ENCODE results near the gene PLCB1. TPM values are rescaled to one million over a fixed set of nuclear protein-coding genes. Genes with fewer than 3 reads are reported as not detected.

Gene PLCB1
- total and polyA plus RNA-seq, 3 experiments from 2014 or later, result 8.5 to 9.9 (median 8.8) TPM

- no peaks in the 10 kb centered on the region for H3K9me3 Mint-ChIP-seq
- H3K4me1 ChIP-seq (ENCODE audit: insufficient read depth, low read length), result no peaks in the 10 kb centered on the region
- DNase-seq, result no peak
- H3K9me3 ChIP-seq (ENCODE audit: low read length), result no peaks in the 10 kb centered on the region
- H3K27ac Mint-ChIP-seq, result no peak overlapping the region
- H3K36me3 Mint-ChIP-seq, result peaks cover 0 to 4% (median 0%) of the 10 kb centered on the region in 3 donors
- ChIA-PET POLR2A (no interaction called here), CTCF (no interaction called here)
- peaks cover 0 to 1% of the 10 kb centered on the region in 2 donors for H3K27me3 Mint-ChIP-seq
- H3K4me3 Mint-ChIP-seq, result no peak overlapping the region
- no peak overlapping the region for H3K4me3 ChIP-seq (ENCODE audit: low read length)
- H3K36me3 ChIP-seq (ENCODE audit: insufficient read depth, low read length), result no peaks in the 10 kb centered on the region
- no peaks in the 10 kb centered on the region for H3K27me3 ChIP-seq (ENCODE audit: insufficient read depth, low read length, poor library complexity, severe bottlenecking)
- no peaks in the 10 kb centered on the region for H3K4me1 Mint-ChIP-seq
- H3K27ac ChIP-seq (ENCODE audit: low read depth, low read length), result no peak overlapping the region
Measured at GRCh38 chr20:8616792-8617191, 484.7 kb downstream of the PLCB1 start.

- Mint-ChIP-seq H3K4me3 (no peak overlapping the region), H3K27me3 (peaks cover 0 to 4% of the 10 kb centered on the region in 2 donors), H3K27ac (no peak overlapping the region), H3K36me3 (peaks cover 0 to 3% (median 0%) of the 10 kb centered on the region in 3 donors), H3K9me3 (no peaks in the 10 kb centered on the region), H3K4me1 (no peaks in the 10 kb centered on the region)
- no peaks in the 10 kb centered on the region for H3K4me1 ChIP-seq (ENCODE audit: insufficient read depth, low read length)
- DNase-seq, result no peak
- no peaks in the 10 kb centered on the region for H3K9me3 ChIP-seq (ENCODE audit: low read length)
- no peaks in the 10 kb centered on the region for H3K27me3 ChIP-seq (ENCODE audit: insufficient read depth, low read length, poor library complexity, severe bottlenecking)
- H3K27ac ChIP-seq (ENCODE audit: low read depth, low read length), result no peak overlapping the region
- CTCF ChIA-PET, result no interaction called here
- no peak overlapping the region for H3K4me3 ChIP-seq (ENCODE audit: low read length)
- POLR2A ChIA-PET, result no interaction called here
- no peaks in the 10 kb centered on the region for H3K36me3 ChIP-seq (ENCODE audit: insufficient read depth, low read length)
Measured at GRCh38 chr20:8621001-8621400, 488.9 kb downstream of the PLCB1 start.

GRCh38 chr20:8624046-8624445, 492.0 kb downstream of the PLCB1 start:
- CTCF ChIA-PET, result no interaction called here
- no peaks in the 10 kb centered on the region for H3K9me3 Mint-ChIP-seq
- H3K27me3 ChIP-seq (ENCODE audit: insufficient read depth, low read length, poor library complexity, severe bottlenecking), result no peaks in the 10 kb centered on the region
- no peak overlapping the region for H3K4me3 Mint-ChIP-seq
- no peaks in the 10 kb centered on the region for H3K4me1 ChIP-seq (ENCODE audit: insufficient read depth, low read length)
- H3K27ac Mint-ChIP-seq, result no peak overlapping the region
- POLR2A ChIA-PET, result no interaction called here
- no peak overlapping the region for H3K4me3 ChIP-seq (ENCODE audit: low read length)
- no peak for DNase-seq
- peaks cover 0 to 4% (median 0%) of the 10 kb centered on the region in 3 donors for H3K36me3 Mint-ChIP-seq
- no peak overlapping the region for H3K27ac ChIP-seq (ENCODE audit: low read depth, low read length)
- H3K9me3 ChIP-seq (ENCODE audit: low read length), result no peaks in the 10 kb centered on the region
- H3K27me3 Mint-ChIP-seq, result peaks cover 0 to 4% of the 10 kb centered on the region in 2 donors
- H3K36me3 ChIP-seq (ENCODE audit: insufficient read depth, low read length), result no peaks in the 10 kb centered on the region
- no peaks in the 10 kb centered on the region for H3K4me1 Mint-ChIP-seq

- H3K9me3 Mint-ChIP-seq, result no peaks in the 10 kb centered on the region
- H3K4me1 ChIP-seq (ENCODE audit: insufficient read depth, low read length), result no peaks in the 10 kb centered on the region
- H3K27me3 Mint-ChIP-seq, result peaks cover 0 to 4% of the 10 kb centered on the region in 2 donors
- H3K27ac Mint-ChIP-seq, result no peak overlapping the region
- H3K36me3 Mint-ChIP-seq, result peaks cover 0 to 4% (median 0%) of the 10 kb centered on the region in 3 donors
- ChIA-PET CTCF (no interaction called here), POLR2A (no interaction called here)
- H3K9me3 ChIP-seq (ENCODE audit: low read length), result no peaks in the 10 kb centered on the region
- H3K36me3 ChIP-seq (ENCODE audit: insufficient read depth, low read length), result no peaks in the 10 kb centered on the region
- H3K27ac ChIP-seq (ENCODE audit: low read depth, low read length), result no peak overlapping the region
- no peak for DNase-seq
- H3K27me3 ChIP-seq (ENCODE audit: insufficient read depth, low read length, poor library complexity, severe bottlenecking), result no peaks in the 10 kb centered on the region
- no peaks in the 10 kb centered on the region for H3K4me1 Mint-ChIP-seq
- no peak overlapping the region for H3K4me3 ChIP-seq (ENCODE audit: low read length)
- H3K4me3 Mint-ChIP-seq, result no peak overlapping the region
Measured at GRCh38 chr20:8624616-8625015, 492.6 kb downstream of the PLCB1 start.

GRCh38 chr20:8627340-8628004, 495.4 kb downstream of the PLCB1 start:
- Histone ChIP-seq H3K27me3 (ENCODE audit: insufficient read depth, low read length, poor library complexity, severe bottlenecking) (no peaks in the 10 kb centered on the region), H3K27ac (ENCODE audit: low read depth, low read length) (no peak overlapping the region), H3K4me1 (ENCODE audit: insufficient read depth, low read length) (no peaks in the 10 kb centered on the region), H3K4me3 (ENCODE audit: low read length) (no peak overlapping the region), H3K9me3 (ENCODE audit: low read length) (no peaks in the 10 kb centered on the region), H3K36me3 (ENCODE audit: insufficient read depth, low read length) (no peaks in the 10 kb centered on the region)
- Mint-ChIP-seq H3K27ac (no peak overlapping the region), H3K9me3 (peaks cover 0 to 1% (median 0%) of the 10 kb centered on the region in 5 donors), H3K4me1 (no peaks in the 10 kb centered on the region), H3K4me3 (no peak overlapping the region), H3K27me3 (no peaks in the 10 kb centered on the region), H3K36me3 (peaks cover 1 to 7% (median 5%) of the 10 kb centered on the region in 3 donors)
- no peak for DNase-seq
- POLR2A ChIA-PET, result no interaction called here
- CTCF ChIA-PET, result no interaction called here

- Mint-ChIP-seq H3K4me1 (no peaks in the 10 kb centered on the region), H3K9me3 (peaks cover 0 to 1% (median 0%) of the 10 kb centered on the region in 5 donors), H3K27me3 (no peaks in the 10 kb centered on the region), H3K4me3 (no peak overlapping the region), H3K36me3 (peaks cover 1 to 7% (median 5%) of the 10 kb centered on the region in 3 donors), H3K27ac (no peak overlapping the region)
- CTCF ChIA-PET, result no interaction called here
- no peak for DNase-seq
- no peak overlapping the region for H3K4me3 ChIP-seq (ENCODE audit: low read length)
- no peaks in the 10 kb centered on the region for H3K9me3 ChIP-seq (ENCODE audit: low read length)
- no peaks in the 10 kb centered on the region for H3K27me3 ChIP-seq (ENCODE audit: insufficient read depth, low read length, poor library complexity, severe bottlenecking)
- H3K4me1 ChIP-seq (ENCODE audit: insufficient read depth, low read length), result no peaks in the 10 kb centered on the region
- no peaks in the 10 kb centered on the region for H3K36me3 ChIP-seq (ENCODE audit: insufficient read depth, low read length)
- no peak overlapping the region for H3K27ac ChIP-seq (ENCODE audit: low read depth, low read length)
- POLR2A ChIA-PET, result no interaction called here
Measured at GRCh38 chr20:8631271-8631670, 499.2 kb downstream of the PLCB1 start.

- no peaks in the 10 kb centered on the region for H3K27me3 ChIP-seq (ENCODE audit: insufficient read depth, low read length, poor library complexity, severe bottlenecking)
- H3K27ac ChIP-seq (ENCODE audit: low read depth, low read length), result no peak overlapping the region
- H3K27ac Mint-ChIP-seq, result no peak overlapping the region
- no peaks in the 10 kb centered on the region for H3K36me3 ChIP-seq (ENCODE audit: insufficient read depth, low read length)
- no peak overlapping the region for H3K4me3 ChIP-seq (ENCODE audit: low read length)
- ChIA-PET CTCF (no interaction called here), POLR2A (no interaction called here)
- H3K4me3 Mint-ChIP-seq, result no peak overlapping the region
- H3K9me3 ChIP-seq (ENCODE audit: low read length), result no peaks in the 10 kb centered on the region
- H3K9me3 Mint-ChIP-seq, result peaks cover 0 to 1% (median 0%) of the 10 kb centered on the region in 5 donors
- no peaks in the 10 kb centered on the region for H3K27me3 Mint-ChIP-seq
- H3K4me1 Mint-ChIP-seq, result no peaks in the 10 kb centered on the region
- no peaks in the 10 kb centered on the region for H3K4me1 ChIP-seq (ENCODE audit: insufficient read depth, low read length)
- peaks cover 2 to 7% (median 3%) of the 10 kb centered on the region in 3 donors for H3K36me3 Mint-ChIP-seq
- no peak for DNase-seq
Measured at GRCh38 chr20:8633366-8633765, 501.3 kb downstream of the PLCB1 start.

- no peak overlapping the region for H3K27ac ChIP-seq (ENCODE audit: low read depth, low read length)
- H3K4me3 Mint-ChIP-seq, result no peak overlapping the region
- H3K4me1 ChIP-seq (ENCODE audit: insufficient read depth, low read length), result no peaks in the 10 kb centered on the region
- H3K27me3 Mint-ChIP-seq, result no peaks in the 10 kb centered on the region
- H3K36me3 ChIP-seq (ENCODE audit: insufficient read depth, low read length), result no peaks in the 10 kb centered on the region
- POLR2A ChIA-PET, result no interaction called here
- H3K27me3 ChIP-seq (ENCODE audit: insufficient read depth, low read length, poor library complexity, severe bottlenecking), result no peaks in the 10 kb centered on the region
- no peaks in the 10 kb centered on the region for H3K4me1 Mint-ChIP-seq
- H3K9me3 Mint-ChIP-seq, result peaks cover 0 to 1% (median 0%) of the 10 kb centered on the region in 5 donors
- no peak overlapping the region for H3K4me3 ChIP-seq (ENCODE audit: low read length)
- CTCF ChIA-PET, result no interaction called here
- DNase-seq, result no peak
- peaks cover 1 to 7% (median 3%) of the 10 kb centered on the region in 3 donors for H3K36me3 Mint-ChIP-seq
- H3K9me3 ChIP-seq (ENCODE audit: low read length), result no peaks in the 10 kb centered on the region
- H3K27ac Mint-ChIP-seq, result peak overlapping the region in 1 of 8 donors; percentile 2
Measured at GRCh38 chr20:8635048-8635572, 503.0 kb downstream of the PLCB1 start.
